Measurements from ENCODE around the gene NR2C1.

Gene NR2C1

DNA sequence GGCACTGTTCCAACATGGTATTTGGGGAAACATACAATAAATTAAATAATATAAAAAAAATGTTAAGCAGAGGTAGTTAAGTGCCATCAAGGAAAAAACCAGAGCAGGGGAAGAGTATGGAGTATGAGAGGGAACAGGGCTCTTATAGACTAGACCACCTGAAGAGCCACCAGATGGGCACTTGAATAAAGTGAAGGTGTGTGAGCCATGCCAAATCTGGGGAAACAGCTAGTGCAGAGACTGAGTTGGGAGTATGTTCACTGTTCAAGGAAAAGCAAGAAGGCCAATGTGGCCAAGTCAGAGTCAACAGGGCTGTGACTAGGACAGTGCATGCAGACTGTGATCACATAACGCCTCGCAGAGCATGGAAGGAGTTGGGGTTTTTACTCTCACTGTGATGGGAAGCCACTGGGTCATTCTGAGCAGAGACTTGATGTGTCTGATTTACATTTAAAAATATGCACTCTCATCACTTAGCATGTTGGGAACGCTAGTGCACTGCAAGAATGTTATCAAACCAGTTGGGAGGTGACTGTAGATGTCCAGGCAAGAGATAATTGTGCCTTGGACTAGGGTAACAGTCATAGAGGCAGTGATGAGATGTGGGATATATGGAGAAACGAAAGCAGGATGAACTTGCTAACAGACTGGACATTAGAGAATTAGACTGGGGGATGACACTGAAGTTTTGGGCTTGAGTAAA is 95.5 kb downstream of the NR2C1 start:
- H3K27me3 ChIP-seq (replicated peaks; ENCODE audit: insufficient read depth, low read length): no peaks in the 10 kb centered on the region
- no peaks in the 10 kb centered on the region; the same call in 1 of the 2 replicates for H3K36me3 ChIP-seq (replicated peaks; ENCODE audit: insufficient read depth, low read length)
- TF ChIP-seq, protein P1, sequence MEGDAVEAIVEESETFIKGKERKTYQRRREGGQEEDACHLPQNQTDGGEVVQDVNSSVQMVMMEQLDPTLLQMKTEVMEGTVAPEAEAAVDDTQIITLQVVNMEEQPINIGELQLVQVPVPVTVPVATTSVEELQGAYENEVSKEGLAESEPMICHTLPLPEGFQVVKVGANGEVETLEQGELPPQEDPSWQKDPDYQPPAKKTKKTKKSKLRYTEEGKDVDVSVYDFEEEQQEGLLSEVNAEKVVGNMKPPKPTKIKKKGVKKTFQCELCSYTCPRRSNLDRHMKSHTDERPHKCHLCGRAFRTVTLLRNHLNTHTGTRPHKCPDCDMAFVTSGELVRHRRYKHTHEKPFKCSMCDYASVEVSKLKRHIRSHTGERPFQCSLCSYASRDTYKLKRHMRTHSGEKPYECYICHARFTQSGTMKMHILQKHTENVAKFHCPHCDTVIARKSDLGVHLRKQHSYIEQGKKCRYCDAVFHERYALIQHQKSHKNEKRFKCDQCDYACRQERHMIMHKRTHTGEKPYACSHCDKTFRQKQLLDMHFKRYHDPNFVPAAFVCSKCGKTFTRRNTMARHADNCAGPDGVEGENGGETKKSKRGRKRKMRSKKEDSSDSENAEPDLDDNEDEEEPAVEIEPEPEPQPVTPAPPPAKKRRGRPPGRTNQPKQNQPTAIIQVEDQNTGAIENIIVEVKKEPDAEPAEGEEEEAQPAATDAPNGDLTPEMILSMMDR (IDR thresholded peaks at IDR 0.05; ENCODE audit: low read length): no peak
- TF ChIP-seq EZH2phosphoT487 (IDR thresholded peaks at IDR 0.05; ENCODE audit: low read length): no peak
- no peak for TF ChIP-seq EZH2 (optimal IDR thresholded peaks at IDR 0.05; ENCODE audit: low read depth, low read length)
- no peak overlapping the region for H3K4me3 ChIP-seq (ENCODE audit: low read length)
- H3K9ac ChIP-seq (ENCODE audit: low read length): no peak overlapping the region
- H3K4me1 ChIP-seq (ENCODE audit: low read length): no peaks in the 10 kb centered on the region
- DNase-seq: no peak
- peaks cover 28% of the 10 kb centered on the region for H3K79me2 ChIP-seq (ENCODE audit: low read length)
- no peaks in the 10 kb centered on the region for H3K9me3 ChIP-seq (replicated peaks; ENCODE audit: insufficient read depth, low read length)
- peaks cover 3% of the 10 kb centered on the region; the same call in 1 of the 2 replicates for H4K20me1 ChIP-seq (ENCODE audit: insufficient read depth, low read length)
- no peak overlapping the region for H2AFZ ChIP-seq (ENCODE audit: low read length)
- no peaks in the 10 kb centered on the region for H3K9me2 ChIP-seq (replicated peaks; ENCODE audit: insufficient read depth, low read length)
- no peak overlapping the region for H3K27ac ChIP-seq (ENCODE audit: low read length)
- H3F3A ChIP-seq (ENCODE audit: insufficient read depth, low read length): no peaks in the 10 kb centered on the region
- no peak overlapping the region for H3K4me2 ChIP-seq (ENCODE audit: low read depth, low read length)

DNA sequence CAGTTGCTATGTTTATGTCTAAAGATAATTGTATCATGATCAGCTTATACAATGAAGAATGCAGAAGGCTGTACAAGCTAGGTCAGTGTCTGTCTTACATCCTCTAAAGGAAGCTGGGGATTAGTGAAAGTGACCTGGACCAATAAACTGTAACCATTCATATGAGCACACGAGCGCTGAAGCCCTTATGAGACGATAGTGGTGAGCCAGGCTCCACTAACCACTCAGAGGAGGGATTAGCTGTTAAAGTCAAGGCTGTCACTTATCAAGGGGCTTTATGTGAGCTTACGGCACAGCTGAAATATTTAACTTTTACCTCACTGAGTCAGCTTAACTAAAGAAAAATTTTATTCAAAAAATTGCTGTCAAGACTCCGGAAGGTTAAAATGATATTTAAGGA is 100.2 kb downstream of the NR2C1 start:
- Histone ChIP-seq H3K79me2 (ENCODE audit: low read length) (peaks cover 14% of the 10 kb centered on the region; the same call in 1 of the 2 replicates), H2AFZ (ENCODE audit: low read length) (no peak overlapping the region), H3K27me3 (replicated peaks; ENCODE audit: insufficient read depth, low read length) (no peaks in the 10 kb centered on the region), H3F3A (ENCODE audit: insufficient read depth, low read length) (no peaks in the 10 kb centered on the region), H3K9ac (ENCODE audit: low read length) (no peak overlapping the region), H3K4me1 (ENCODE audit: low read length) (no peaks in the 10 kb centered on the region), H3K36me3 (replicated peaks; ENCODE audit: insufficient read depth, low read length) (0 out of 2 replicates have a peak, but pooled peaks cover 3% of the 10 kb centered on the region), H3K4me2 (ENCODE audit: low read depth, low read length) (no peak overlapping the region), H3K4me3 (ENCODE audit: low read length) (no peak overlapping the region), H3K27ac (ENCODE audit: low read length) (no peak overlapping the region), H4K20me1 (ENCODE audit: insufficient read depth, low read length) (peaks cover 3% of the 10 kb centered on the region; the same call in 1 of the 2 replicates), H3K9me2 (replicated peaks; ENCODE audit: insufficient read depth, low read length) (no peaks in the 10 kb centered on the region), H3K9me3 (replicated peaks; ENCODE audit: insufficient read depth, low read length) (no peaks in the 10 kb centered on the region)
- DNase-seq: no peak
- TF ChIP-seq EZH2 (optimal IDR thresholded peaks at IDR 0.05; ENCODE audit: low read depth, low read length) (no peak), EZH2phosphoT487 (IDR thresholded peaks at IDR 0.05; ENCODE audit: low read length) (no peak)
- TF ChIP-seq, protein P1 (IDR thresholded peaks at IDR 0.05; ENCODE audit: low read length): no peak

DNA sequence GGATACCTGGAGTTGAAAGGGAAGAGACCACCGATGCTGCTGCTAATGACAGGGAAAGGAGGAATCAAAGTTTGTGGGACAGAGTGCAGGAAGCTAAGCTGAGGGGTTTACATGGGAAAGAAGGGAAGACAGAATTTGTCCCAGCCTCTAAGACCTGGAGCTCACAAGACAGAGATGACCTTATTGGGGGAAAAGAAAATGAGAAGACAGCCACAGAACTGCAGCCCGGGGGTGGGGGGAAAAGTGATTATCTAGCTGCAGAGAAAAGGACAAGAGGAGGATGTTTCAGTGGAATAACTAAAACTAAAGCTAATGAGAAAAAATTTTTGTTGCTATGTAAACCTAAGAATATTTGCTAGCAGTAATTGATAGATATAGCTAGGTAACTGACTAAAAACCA is 100.6 kb downstream of the NR2C1 start:
- no peak for TF ChIP-seq EZH2phosphoT487 (IDR thresholded peaks at IDR 0.05; ENCODE audit: low read length)
- TF ChIP-seq, protein P1 (IDR thresholded peaks at IDR 0.05; ENCODE audit: low read length): no peak
- no peak for TF ChIP-seq EZH2 (optimal IDR thresholded peaks at IDR 0.05; ENCODE audit: low read depth, low read length)
- Histone ChIP-seq H4K20me1 (ENCODE audit: insufficient read depth, low read length) (peaks cover 3% of the 10 kb centered on the region; the same call in 1 of the 2 replicates), H2AFZ (ENCODE audit: low read length) (no peak overlapping the region), H3K9me3 (replicated peaks; ENCODE audit: insufficient read depth, low read length) (no peaks in the 10 kb centered on the region), H3K27me3 (replicated peaks; ENCODE audit: insufficient read depth, low read length) (no peaks in the 10 kb centered on the region), H3F3A (ENCODE audit: insufficient read depth, low read length) (no peaks in the 10 kb centered on the region), H3K4me1 (ENCODE audit: low read length) (no peaks in the 10 kb centered on the region), H3K36me3 (replicated peaks; ENCODE audit: insufficient read depth, low read length) (0 out of 2 replicates have a peak, but pooled peaks cover 3% of the 10 kb centered on the region), H3K27ac (ENCODE audit: low read length) (no peak overlapping the region), H3K79me2 (ENCODE audit: low read length) (peaks cover 10% of the 10 kb centered on the region; the same call in 1 of the 2 replicates), H3K4me3 (ENCODE audit: low read length) (no peak overlapping the region), H3K9me2 (replicated peaks; ENCODE audit: insufficient read depth, low read length) (no peaks in the 10 kb centered on the region), H3K9ac (ENCODE audit: low read length) (no peak overlapping the region), H3K4me2 (ENCODE audit: low read depth, low read length) (no peak overlapping the region)
- DNase-seq: no peak

Data from MM.1S (cell line).